Lung (tissue), 12 donors: ENCODE measurements around the gene SLC23A3. TPM values are rescaled to one million over a fixed set of nuclear protein-coding genes. Genes with fewer than 3 reads are reported as not detected.

Source experiments
- ATAC-seq: fragments of 200-7000 bp; cut with Tn5 transposase; one replicate; pipeline ENCODE4 v1.9.1; 2020; ENCODE audit warnings: moderate number of reproducible peaks; ENCODE audit not compliant: insufficient read depth, low FRiP score
- DNase-seq, 3 donors: peaks; one replicate each; pipeline ENCODE4 v3.0.0-alpha.2; 2013 to 2017
- H3K27ac ChIP-seq, 2 donors: one replicate each; pipeline ENCODE4 v1.5.1; 2013; ENCODE audit warnings: mild to moderate bottlenecking in 2 of 2, moderate library complexity in 2 of 2, control low read depth in 1 of 2, inconsistent platforms in 1 of 2, low read depth in 1 of 2, low read length in 1 of 2
- H3K27me3 ChIP-seq, 3 donors: one replicate each; pipeline ENCODE4 v1.5.1; 2013; ENCODE audit warnings: low read length in 2 of 3; ENCODE audit not compliant: control insufficient read depth in 3 of 3, insufficient read depth in 3 of 3
- H3K36me3 ChIP-seq, 4 donors: one replicate each; pipeline ENCODE4 v1.5.1; 2013; ENCODE audit warnings: low read length in 4 of 4, mild to moderate bottlenecking in 1 of 4, moderate library complexity in 1 of 4; ENCODE audit not compliant: control insufficient read depth in 4 of 4, insufficient read depth in 4 of 4
- H3K4me1 ChIP-seq, 5 donors: one replicate each; pipeline ENCODE4 v1.5.1; 2013; ENCODE audit warnings: low read length in 5 of 5, mild to moderate bottlenecking in 2 of 5, moderate library complexity in 1 of 5; ENCODE audit not compliant: control insufficient read depth in 5 of 5, insufficient read depth in 5 of 5
- H3K4me3 ChIP-seq: one replicate; pipeline ENCODE4 v1.5.1; 2013; ENCODE audit warnings: mild to moderate bottlenecking, control low read depth, moderate library complexity
- H3K9ac ChIP-seq, 2 donors: one replicate each; pipeline ENCODE4 v1.5.1; 2013; ENCODE audit warnings: low read length in 2 of 2, control low read depth in 1 of 2; ENCODE audit not compliant: insufficient read depth in 1 of 2
- H3K9me3 ChIP-seq, 4 donors: one replicate each; pipeline ENCODE4 v1.5.1; 2013; ENCODE audit warnings: low read length in 3 of 4, mild to moderate bottlenecking in 1 of 4, moderate library complexity in 1 of 4; ENCODE audit not compliant: control insufficient read depth in 4 of 4, insufficient read depth in 3 of 4
- CTCF ChIP-seq: IDR thresholded peaks from 2 replicates; pipeline ENCODE4 v1.5.1; 2012; ENCODE audit warnings: mild to moderate bottlenecking; ENCODE audit errors: control extremely low read depth, extremely low read depth
- WGBS, 2 donors: extraction: QIAGEN DNeasy Blood & Tissue Kit; methylation state at CpG; one replicate each; pipeline ENCODE4 v1.1.7; 2013; 5-methylcytosine and 5-hydroxymethylcytosine counted together
- polyA plus RNA-seq, 2 donors: library from polyadenylated mRNA; stranded (reverse); fragments of 200-250 nt; gene quantifications; one replicate each; pipeline ENCODE4 v1.2.1, GENCODE V29; 2013
- total RNA-seq, 2 donors: library from RNA; depleted of rRNA in 1 of 2; stranded (reverse); fragments of >200 nt in 1 of 2; gene quantifications; one replicate each; pipeline ENCODE4 v1.2.1, GENCODE V29; 2014 to 2021
- donor health status: control.
- donor health status: control.
- donor health status: Bipolar disorder and iron deficiency.
- donor health status: healthy.
- donor health status: DM: yes; HTN: yes; CAD: no.

Gene SLC23A3
- total and polyA plus RNA-seq, 4 donors: 0.80 to 2.5 (median 1.9) TPM

- Histone ChIP-seq H3K27me3 (no peaks in the 10 kb centered on the region), H3K4me3 (no peak overlapping the region), H3K9me3 (no peaks in the 10 kb centered on the region), H3K27ac (peak overlapping the region in 1 of 2 donors; percentile 40), H3K9ac (no peak overlapping the region), H3K36me3 (peaks cover 0 to 2% (median 0%) of the 10 kb centered on the region in 4 donors), H3K4me1 (peaks cover 0 to 23% (median 12%) of the 10 kb centered on the region in 5 donors)
- ATAC-seq (no peak), DNase-seq (no peak)
- TF ChIP-seq CTCF: no peak
- WGBS, 2 donors: 88 to 94% methylated on average over 8 of the region's 8 CpGs
Measured at GRCh38 chr2:219123356-219124135, 46.3 kb downstream of the SLC23A3 start.

- DNase-seq (peak in 2 of 3 donors; percentile 34 to 70), ATAC-seq (peak; percentile 17)
- H3K9me3 ChIP-seq: no peaks in the 10 kb centered on the region
- H3K27ac ChIP-seq: peak overlapping the region in 1 of 2 donors; percentile 60
- H3K9ac ChIP-seq: no peak overlapping the region
- peaks cover 0 to 2% (median 0%) of the 10 kb centered on the region in 4 donors for H3K36me3 ChIP-seq
- TF ChIP-seq CTCF: no peak
- H3K27me3 ChIP-seq: no peaks in the 10 kb centered on the region
- H3K4me1 ChIP-seq: peaks cover 0 to 28% (median 14%) of the 10 kb centered on the region in 5 donors
- no peak overlapping the region for H3K4me3 ChIP-seq
- WGBS, 2 donors: 73 to 91% methylated on average over 5 of the region's 5 CpGs
Measured at GRCh38 chr2:219122202-219122980, 47.4 kb downstream of the SLC23A3 start.

GRCh38 chr2:219120082-219120481, 49.7 kb downstream of the SLC23A3 start:
- Histone ChIP-seq H3K36me3 (no peaks in the 10 kb centered on the region), H3K4me3 (no peak overlapping the region)
- no peak for DNase-seq

More at GRCh38 chr2:219120082-219120481, 49.7 kb downstream of the SLC23A3 start:
- H3K27me3 ChIP-seq: no peaks in the 10 kb centered on the region
- no peak for ATAC-seq
- H3K9me3 ChIP-seq: no peaks in the 10 kb centered on the region
- H3K9ac ChIP-seq: no peak overlapping the region
- peaks cover 0 to 34% (median 16%) of the 10 kb centered on the region in 5 donors for H3K4me1 ChIP-seq
- no peak overlapping the region for H3K27ac ChIP-seq
- TF ChIP-seq CTCF: no peak
